H9 (cell line): ENCODE data around the gene TBCK. TPM values are rescaled to one million over a fixed set of nuclear protein-coding genes. Genes with fewer than 3 reads are reported as not detected.

Experiments
- DNase-seq: peaks from one replicate; pipeline ENCODE4 v3.0.0-alpha.2; 2017
- H2AFZ ChIP-seq: one replicate; pipeline ENCODE4 v1.6.1; 2013; ENCODE audit warnings: mild to moderate bottlenecking, low read length, control low read depth, moderate library complexity
- H2AK5ac ChIP-seq: 2 replicates; pipeline ENCODE4 v1.6.1; 2013; ENCODE audit warnings: low read length, control low read depth, mixed read lengths; ENCODE audit not compliant: insufficient read length
- H2BK120ac ChIP-seq: one replicate; pipeline ENCODE4 v1.6.1; 2013; ENCODE audit warnings: low read depth, mild to moderate bottlenecking, low read length, control low read depth, inconsistent platforms; ENCODE audit not compliant: poor library complexity, severe bottlenecking
- H2BK12ac ChIP-seq: 2 replicates; pipeline ENCODE4 v1.6.1; 2013; ENCODE audit warnings: low read length, control low read depth, mixed read lengths, low read depth; ENCODE audit not compliant: insufficient read length
- H2BK15ac ChIP-seq: 2 replicates; pipeline ENCODE4 v1.6.1; 2013; ENCODE audit warnings: low read depth, low read length, control low read depth
- H2BK20ac ChIP-seq: one replicate; pipeline ENCODE4 v1.6.1; 2013; ENCODE audit warnings: low read depth, mild to moderate bottlenecking, low read length, control low read depth, inconsistent platforms; ENCODE audit not compliant: poor library complexity, severe bottlenecking
- H2BK5ac ChIP-seq: 2 replicates; pipeline ENCODE4 v1.6.1; 2013; ENCODE audit warnings: low read length, control low read depth, mixed read lengths; ENCODE audit not compliant: insufficient read length
- H3K14ac ChIP-seq: 2 replicates; pipeline ENCODE4 v1.6.1; 2013; ENCODE audit warnings: low read length, control low read depth; ENCODE audit not compliant: insufficient read depth
- H3K18ac ChIP-seq: 2 replicates; pipeline ENCODE4 v1.6.1; 2013; ENCODE audit warnings: low read depth, mild to moderate bottlenecking, mixed read lengths, low read length, control low read depth; ENCODE audit not compliant: insufficient read length
- H3K23ac ChIP-seq: 2 replicates; pipeline ENCODE4 v1.6.1; 2013; ENCODE audit warnings: low read length, control low read depth, mixed read lengths, low read depth; ENCODE audit not compliant: insufficient read length
- H3K23me2 ChIP-seq: 2 replicates; pipeline ENCODE4 v1.6.1; 2013; ENCODE audit warnings: low read depth, mild to moderate bottlenecking, mixed read lengths, low read length, control low read depth; ENCODE audit not compliant: insufficient read length, poor library complexity, severe bottlenecking
- H3K27ac ChIP-seq: 2 replicates; pipeline ENCODE4 v1.5.1; 2013; ENCODE audit warnings: low read length, control low read depth, mixed read lengths, low read depth; ENCODE audit not compliant: insufficient read length
- H3K27me3 ChIP-seq: 2 replicates; pipeline ENCODE4 v1.6.1; 2013; ENCODE audit warnings: low read length, control low read depth, inconsistent platforms; ENCODE audit not compliant: insufficient read depth
- H3K4ac ChIP-seq: 2 replicates; pipeline ENCODE4 v1.6.1; 2013; ENCODE audit warnings: low read depth, mild to moderate bottlenecking, control low read depth, inconsistent platforms, low read length, moderate library complexity
- H3K4me1 ChIP-seq: 2 replicates; pipeline ENCODE4 v1.6.1; 2013; ENCODE audit warnings: low read length, control low read depth, inconsistent platforms; ENCODE audit not compliant: insufficient read depth
- H3K4me2 ChIP-seq: 2 replicates; pipeline ENCODE4 v1.6.1; 2013; ENCODE audit warnings: low read length, control low read depth, mixed read lengths; ENCODE audit not compliant: insufficient read length, insufficient read depth
- H3K56ac ChIP-seq: 2 replicates; pipeline ENCODE4 v1.6.1; 2013; ENCODE audit warnings: low read depth, mild to moderate bottlenecking, mixed read lengths, low read length, control low read depth; ENCODE audit not compliant: insufficient read length
- H3K79me1 ChIP-seq: 2 replicates; pipeline ENCODE4 v1.6.1; 2013; ENCODE audit warnings: low read depth, mild to moderate bottlenecking, moderate library complexity, low read length, control low read depth, inconsistent platforms; ENCODE audit not compliant: insufficient read depth, poor library complexity, severe bottlenecking
- H3K79me2 ChIP-seq: 2 replicates; pipeline ENCODE4 v1.6.1; 2013; ENCODE audit warnings: low read length, control low read depth, inconsistent platforms; ENCODE audit not compliant: insufficient read depth
- H3K9ac ChIP-seq: 2 replicates; pipeline ENCODE4 v1.6.1; 2013; ENCODE audit warnings: low read length, control low read depth, mixed read lengths; ENCODE audit not compliant: insufficient read length; ENCODE audit errors: extremely low read depth
- H3K9me3 ChIP-seq: one replicate; pipeline ENCODE4 v1.6.1; 2013; ENCODE audit warnings: low read depth, low read length, inconsistent platforms; ENCODE audit not compliant: control insufficient read depth
- H3T11ph ChIP-seq: one replicate; pipeline ENCODE4 v1.6.1; 2013; ENCODE audit warnings: mild to moderate bottlenecking, low read length, control low read depth, inconsistent platforms
- H4K20me1 ChIP-seq: one replicate; pipeline ENCODE4 v1.6.1; 2013; ENCODE audit not compliant: control insufficient read depth, insufficient read length, insufficient read depth
- H4K5ac ChIP-seq: 2 replicates; pipeline ENCODE4 v1.6.1; 2013; ENCODE audit warnings: low read depth, mild to moderate bottlenecking, mixed read lengths, low read length, control low read depth; ENCODE audit not compliant: insufficient read length
- H4K8ac ChIP-seq: replicated peaks from 2 replicates; pipeline ENCODE4 v1.6.1; 2013; ENCODE audit warnings: low read length, control low read depth, mixed read lengths, low read depth; ENCODE audit not compliant: insufficient read length
- H4K91ac ChIP-seq: 2 replicates; pipeline ENCODE4 v1.6.1; 2013; ENCODE audit warnings: low read depth, mild to moderate bottlenecking, moderate library complexity, mixed read lengths, low read length, control low read depth; ENCODE audit not compliant: insufficient read length
- H3K27ac Mint-ChIP-seq, 3 experiments: 2 replicates in 2 of 3; 3 replicates in 1 of 3; pipeline ENCODE4 v1.8.0; 2020 to 2021; ENCODE audit warnings: mixed read lengths in 3 of 3, mild to moderate bottlenecking in 1 of 3, moderate library complexity in 1 of 3
- H3K27me3 Mint-ChIP-seq: 2 replicates; pipeline ENCODE4 v1.8.0; 2021; ENCODE audit warnings: low read depth, mild to moderate bottlenecking, moderate library complexity, mixed read lengths
- H3K36me3 Mint-ChIP-seq, 3 experiments: 2 replicates in 2 of 3; 3 replicates in 1 of 3; pipeline ENCODE4 v1.8.0; 2020 to 2021; ENCODE audit warnings: low read depth in 3 of 3, mixed read lengths in 3 of 3; ENCODE audit not compliant: insufficient read depth in 1 of 3
- H3K4me1 Mint-ChIP-seq, 2 experiments: 2 replicates each; pipeline ENCODE4 v1.8.0; 2020; ENCODE audit warnings: mixed read lengths in 2 of 2
- H3K4me3 Mint-ChIP-seq, 2 experiments: 2 replicates in 1 of 2; 3 replicates in 1 of 2; pipeline ENCODE4 v1.8.0; 2020 to 2021; ENCODE audit warnings: mild to moderate bottlenecking in 2 of 2, mixed read lengths in 2 of 2, moderate library complexity in 1 of 2
- H3K9me3 Mint-ChIP-seq, 2 experiments: 2 replicates in 1 of 2; 3 replicates in 1 of 2; pipeline ENCODE4 v1.8.0; 2020; ENCODE audit warnings: mild to moderate bottlenecking in 2 of 2, mixed read lengths in 2 of 2, moderate library complexity in 1 of 2
- CTCF ChIP-seq: fragments of 200-600 bp; sonication (generic); conservative IDR thresholded peaks from 3 replicates; pipeline ENCODE4 v1.8.0; 2021; ENCODE audit warnings: antibody characterized with exemption, mild to moderate bottlenecking
- WGBS: extraction: QIAGEN DNeasy Blood & Tissue Kit; methylation state at CpG from one replicate; pipeline ENCODE4 v1.1.7; 2013; ENCODE audit warnings: missing lambda C conversion rate, low lambda C conversion rate, mixed read lengths; ENCODE audit not compliant: insufficient read length; ENCODE audit errors: extremely low coverage; 5-methylcytosine and 5-hydroxymethylcytosine counted together
- total RNA-seq: library from RNA; stranded (reverse); gene quantifications from 2 replicates; pipeline ENCODE4 v1.2.1, GENCODE V29; 2021

Gene TBCK
- total RNA-seq, 1 experiment from 2014 or later: 22.1 TPM

DNA sequence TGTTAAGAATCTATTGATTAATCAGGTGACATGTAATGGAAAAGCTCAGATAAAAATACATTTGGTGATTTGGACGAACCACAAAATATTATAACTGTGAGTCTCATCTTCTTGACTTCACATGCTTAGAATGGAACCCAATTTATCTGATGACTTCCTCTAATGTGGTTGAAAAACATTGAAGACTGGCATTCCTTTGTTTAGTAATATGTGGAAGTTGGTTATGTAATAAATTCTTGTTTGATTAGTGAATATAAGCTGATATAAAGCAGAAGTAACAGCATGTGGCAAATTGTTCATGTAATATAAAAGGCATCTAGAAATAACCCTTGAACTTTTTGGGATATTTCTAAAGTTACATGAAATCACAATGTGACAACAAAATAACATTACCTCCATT is 42.9 kb upstream of the TBCK start:
- Histone ChIP-seq H3K18ac (no peak overlapping the region), H3K14ac (no peak overlapping the region), H2AK5ac (no peak overlapping the region), H2BK20ac (no peak overlapping the region), H2BK12ac (no peak overlapping the region), H2BK5ac (no peak overlapping the region), H3K4me2 (no peak overlapping the region), H2AFZ (no peak overlapping the region), H2BK120ac (no peak overlapping the region), H3K23ac (no peak overlapping the region), H3K23me2 (no peaks in the 10 kb centered on the region), H3K4ac (no peak overlapping the region), H4K8ac (no peak overlapping the region), H3K27me3 (no peaks in the 10 kb centered on the region), H3T11ph (no peak overlapping the region), H3K79me1 (no peaks in the 10 kb centered on the region), H4K91ac (no peak overlapping the region), H3K27ac (no peak overlapping the region), H3K4me1 (no peaks in the 10 kb centered on the region), H3K9me3 (no peaks in the 10 kb centered on the region), H2BK15ac (no peak overlapping the region), H3K56ac (no peak overlapping the region), H3K79me2 (no peaks in the 10 kb centered on the region), H4K5ac (no peak overlapping the region), H3K9ac (no peak overlapping the region), H4K20me1 (no peaks in the 10 kb centered on the region)
- Mint-ChIP-seq H3K27ac (no peak overlapping the region), H3K4me1 (peaks cover 4% of the 10 kb centered on the region in 2 experiments; a peak in 1 of 4 replicates), H3K4me3 (no peak overlapping the region), H3K27me3 (no peaks in the 10 kb centered on the region), H3K9me3 (no peaks in the 10 kb centered on the region), H3K36me3 (no peaks in the 10 kb centered on the region)
- no peak for TF ChIP-seq CTCF
- no CpG with 5 or more reads among the region's 1 CpG for WGBS
- DNase-seq: no peak
